Measurements from ENCODE around the gene SLFN5. TPM values are rescaled to one million over a fixed set of nuclear protein-coding genes. Genes with fewer than 3 reads are reported as not detected.

SLFN5 gene
- total and polyA plus RNA-seq, 2 of the 13 experiments (the other 11 are each of a cell fraction or from before 2014, with no cell fraction given) = 0.25 to 0.35 TPM

GRCh38 chr17:35214631-35215273, 28.1 kb upstream of the SLFN5 start:
- peaks cover 0 to 9% of the 10 kb centered on the region in 2 experiments; a peak in 2 of 5 replicates for H3K27me3 ChIP-seq (ENCODE audit: control insufficient read depth in 1 of 2, insufficient read depth in 2 of 2, low read length in 2 of 2)
- POLR2A ChIA-PET = no interaction called here
- H3K4me3 ChIP-seq (replicated peaks in 1 of 3; ENCODE audit: insufficient read depth in 1 of 3, low read depth in 2 of 3, low read length in 3 of 3) = no peak overlapping the region
- H4K20me1 ChIP-seq (ENCODE audit: insufficient read depth, low read length) = no peaks in the 10 kb centered on the region
- no peaks in the 10 kb centered on the region for H3K9me3 ChIP-seq (ENCODE audit: low read length)
- H3K27ac ChIP-seq (ENCODE audit: extremely low read length, insufficient read depth, low read length) = no peak overlapping the region
- no peaks in the 10 kb centered on the region for H3K36me3 ChIP-seq (replicated peaks in 1 of 2; ENCODE audit: control insufficient read depth in 1 of 2, insufficient read depth in 2 of 2, low read length in 2 of 2)
- no peaks in the 10 kb centered on the region for H3K79me2 ChIP-seq (ENCODE audit: insufficient read depth, low read length)
- TF ChIP-seq ZBTB40 (IDR thresholded peaks at IDR 0.05) (no peak), ZBTB40 (CRISPR knock-in tag; IDR thresholded peaks at IDR 0.05) (no peak), ZNF891 (CRISPR knock-in tag; IDR thresholded peaks at IDR 0.05) (no peak), ZNF792 (CRISPR knock-in tag; IDR thresholded peaks at IDR 0.05) (no peak), ZNF414 (CRISPR knock-in tag; IDR thresholded peaks at IDR 0.05) (no peak), TCF7 (IDR thresholded peaks at IDR 0.05; ENCODE audit: low read depth) (no peak), ZNF839 (CRISPR knock-in tag; IDR thresholded peaks at IDR 0.05; ENCODE audit: borderline replicate concordance) (no peak), NFYC (CRISPR knock-in tag; IDR thresholded peaks at IDR 0.05) (no peak), POLR2AphosphoS5 (IDR thresholded peaks at IDR 0.05; ENCODE audit: low read depth, low read length) (no peak), NFKB2 (CRISPR knock-in tag; IDR thresholded peaks at IDR 0.05; ENCODE audit: borderline replicate concordance) (no peak)
- TF ChIP-seq, protein P1, sequence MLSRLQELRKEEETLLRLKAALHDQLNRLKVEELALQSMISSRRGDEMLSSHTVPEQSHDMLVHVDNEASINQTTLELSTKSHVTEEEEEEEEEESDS (CRISPR knock-in tag; IDR thresholded peaks at IDR 0.05; ENCODE audit: borderline replicate concordance) = no peak
- TF ChIP-seq, protein P2, sequence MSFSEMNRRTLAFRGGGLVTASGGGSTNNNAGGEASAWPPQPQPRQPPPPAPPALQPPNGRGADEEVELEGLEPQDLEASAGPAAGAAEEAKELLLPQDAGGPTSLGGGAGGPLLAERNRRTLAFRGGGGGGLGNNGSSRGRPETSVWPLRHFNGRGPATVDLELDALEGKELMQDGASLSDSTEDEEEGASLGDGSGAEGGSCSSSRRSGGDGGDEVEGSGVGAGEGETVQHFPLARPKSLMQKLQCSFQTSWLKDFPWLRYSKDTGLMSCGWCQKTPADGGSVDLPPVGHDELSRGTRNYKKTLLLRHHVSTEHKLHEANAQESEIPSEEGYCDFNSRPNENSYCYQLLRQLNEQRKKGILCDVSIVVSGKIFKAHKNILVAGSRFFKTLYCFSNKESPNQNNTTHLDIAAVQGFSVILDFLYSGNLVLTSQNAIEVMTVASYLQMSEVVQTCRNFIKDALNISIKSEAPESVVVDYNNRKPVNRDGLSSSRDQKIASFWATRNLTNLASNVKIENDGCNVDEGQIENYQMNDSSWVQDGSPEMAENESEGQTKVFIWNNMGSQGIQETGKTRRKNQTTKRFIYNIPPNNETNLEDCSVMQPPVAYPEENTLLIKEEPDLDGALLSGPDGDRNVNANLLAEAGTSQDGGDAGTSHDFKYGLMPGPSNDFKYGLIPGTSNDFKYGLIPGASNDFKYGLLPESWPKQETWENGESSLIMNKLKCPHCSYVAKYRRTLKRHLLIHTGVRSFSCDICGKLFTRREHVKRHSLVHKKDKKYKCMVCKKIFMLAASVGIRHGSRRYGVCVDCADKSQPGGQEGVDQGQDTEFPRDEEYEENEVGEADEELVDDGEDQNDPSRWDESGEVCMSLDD (CRISPR knock-in tag; IDR thresholded peaks at IDR 0.05; ENCODE audit: borderline replicate concordance) = no peak
- CTCF ChIA-PET (ENCODE audit: low intra/inter-chr PET ratio, low total read pairs) = no interaction called here
- no peaks in the 10 kb centered on the region for H3K4me1 ChIP-seq (ENCODE audit: insufficient read depth, low read length)
- H2AFZ ChIP-seq (ENCODE audit: low read length) = no peak overlapping the region
- no peak overlapping the region for H3K4me2 ChIP-seq (ENCODE audit: low read depth, low read length)
- 3% methylated on average over 5 of the region's 5 CpGs for WGBS (ENCODE audit: low lambda C conversion rate)
- BruUV-seq (replicated peaks) = no TSS peak
- FAIRE-seq (no peak), DNase-seq (ENCODE audit: low spot score) (no peak), ATAC-seq (no peak)
- intact Hi-C loops (cut with micrococcal nuclease; ENCODE audit: unreplicated experiment) (no loop called here), in situ Hi-C loops (cut with HindIII; ENCODE audit: extremely low pct_ligation_motif_present, low pct_unique_long_range_greater_than_20kb) (no loop called here)
- no peak overlapping the region for H3K9ac ChIP-seq (ENCODE audit: insufficient read depth, low read depth, low read length)
